Gastrocnemius medialis (tissue), 4 donors: ENCODE data around the gene HNRNPDL. TPM values are rescaled to one million over a fixed set of nuclear protein-coding genes. Genes with fewer than 3 reads are reported as not detected.

Experiments
- ATAC-seq, 2 donors: fragments of 150-250 bp; one replicate each; pipeline ENCODE4 v1.9.1; 2016
- DNase-seq, 2 donors: peaks; one replicate each; pipeline ENCODE4 v3.0.0-alpha.2; 2019
- H3K27ac ChIP-seq, 4 donors: fragments of 200-600 bp; sonication (generic); 1 replicate in 1 of 4; 2 replicates in 3 of 4; pipeline ENCODE4 v1.5.1; 2016 to 2018; ENCODE audit warnings: mild to moderate bottlenecking in 2 of 4, moderate library complexity in 1 of 4
- H3K27me3 ChIP-seq, 3 donors: fragments of 200-600 bp; sonication (generic) in 2 of 3; 1 replicate in 1 of 3; 2 replicates in 2 of 3; pipeline versions ENCODE4 v1.5.1 to v1.6.0; 2016 to 2019; ENCODE audit warnings: mild to moderate bottlenecking in 1 of 3, moderate library complexity in 1 of 3
- H3K36me3 ChIP-seq, 2 donors: fragments of 200-600 bp; sonication (generic) in 1 of 2; one replicate each; pipeline ENCODE4 v1.5.1; 2017 to 2018
- H3K4me1 ChIP-seq, 2 donors: fragments of 200-600 bp; sonication (generic) in 1 of 2; one replicate each; pipeline ENCODE4 v1.5.1; 2016 to 2017; ENCODE audit warnings: mild to moderate bottlenecking in 2 of 2
- H3K4me3 ChIP-seq, 4 donors: fragments of 200-600 bp; sonication (generic) in 3 of 4; 1 replicate in 1 of 4; 2 replicates in 3 of 4; pipeline ENCODE4 v1.5.1; 2016 to 2019; ENCODE audit warnings: mild to moderate bottlenecking in 2 of 4
- H3K9me3 ChIP-seq, 3 donors: fragments of 200-600 bp; sonication (generic) in 2 of 3; 1 replicate in 1 of 3; 2 replicates in 2 of 3; pipeline ENCODE4 v1.5.1; 2016 to 2019
- CTCF ChIP-seq, 5 experiments: fragments of 450-650 bp in 3 of 5; fragments of 200-600 bp in 2 of 5; sonication (generic) in 2 of 5; IDR thresholded peaks in 4 of 5; conservative IDR thresholded peaks in 1 of 5; 1 replicate in 4 of 5; 2 replicates in 1 of 5; pipeline ENCODE4 v1.5.1; 2016 to 2019; ENCODE audit warnings: antibody characterized with exemption in 5 of 5, mild to moderate bottlenecking in 3 of 5, moderate library complexity in 3 of 5
- POLR2A ChIP-seq, 2 donors: fragments of 450-650 bp; IDR thresholded peaks; one replicate each; pipeline ENCODE4 v1.6.1; 2017; ENCODE audit warnings: antibody characterized with exemption in 2 of 2, mild to moderate bottlenecking in 2 of 2, moderate library complexity in 2 of 2
- in situ Hi-C, 4 donors: fragments of 200-750 bp; cut with MboI; loops; one replicate each; pipeline versions ENCODE4 v1.15.0 to v1.8.0; 2017; ENCODE audit warnings: low sequenced_read_pairs in 4 of 4
- intact Hi-C: fragments of 100-400 bp; cut with DNase I; formaldehyde crosslinking; loops from one replicate; pipeline ENCODE4 v1.15.1; 2023; ENCODE audit warnings: low total_unique reads
- total RNA-seq, 4 donors: library from RNA; depleted of rRNA; stranded (reverse); fragments of >200 nt; gene quantifications; one replicate each; pipeline versions ENCODE4 v1.1.0 to v1.2.3, GENCODE V29; 2016

Gene HNRNPDL
- total RNA-seq, 4 donors from 2014 or later: 151 to 275 (median 226) TPM

DNA sequence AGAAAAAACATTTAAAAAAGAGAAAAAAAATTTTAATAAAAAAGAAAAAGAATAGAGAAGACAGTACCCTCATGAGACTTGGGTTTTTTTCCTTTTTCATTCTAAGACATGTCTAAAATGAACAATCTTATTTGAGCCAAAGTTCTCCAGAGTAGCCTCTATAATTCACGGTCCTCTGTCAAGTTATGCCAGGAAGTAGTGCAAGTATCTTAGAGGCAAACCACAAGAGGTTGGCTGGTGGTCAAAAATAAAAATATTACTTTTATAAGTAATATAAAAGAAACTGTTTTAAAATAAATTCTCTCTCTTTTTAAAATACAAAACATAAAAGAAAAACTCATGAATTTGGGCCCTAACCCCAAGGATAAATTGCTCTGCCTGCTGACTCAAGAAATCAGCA, 26.5 kb downstream of the HNRNPDL start:
- DNase-seq (no peak), ATAC-seq (no peak)
- H3K36me3 ChIP-seq: no peaks in the 10 kb centered on the region
- intact Hi-C loops (no loop called here), in situ Hi-C loops (no loop called here)
- H3K27me3 ChIP-seq: no peaks in the 10 kb centered on the region
- TF ChIP-seq POLR2A (IDR thresholded peaks at IDR 0.05) (no peak), CTCF (IDR thresholded peaks at IDR 0.05 in 4 of 5, conservative IDR thresholded peaks at IDR 0.05 in 1 of 5) (no peak)
- no peaks in the 10 kb centered on the region for H3K9me3 ChIP-seq
- H3K27ac ChIP-seq: no peak overlapping the region
- H3K4me1 ChIP-seq: no peaks in the 10 kb centered on the region
- no peak overlapping the region for H3K4me3 ChIP-seq

- no peak for TF ChIP-seq POLR2A (IDR thresholded peaks at IDR 0.05)
- no peak for TF ChIP-seq CTCF (IDR thresholded peaks at IDR 0.05 in 4 of 5, conservative IDR thresholded peaks at IDR 0.05 in 1 of 5)
- Histone ChIP-seq H3K36me3 (no peaks in the 10 kb centered on the region), H3K4me3 (no peak overlapping the region), H3K27me3 (no peaks in the 10 kb centered on the region), H3K4me1 (no peaks in the 10 kb centered on the region), H3K9me3 (no peaks in the 10 kb centered on the region), H3K27ac (no peak overlapping the region)
- intact Hi-C loops: no loop called here
- ATAC-seq (no peak), DNase-seq (no peak)
- in situ Hi-C loops: no loop called here
These were observed 28.0 kb downstream of the HNRNPDL start for GRCh38 chr4:82402196-82402775.

DNA sequence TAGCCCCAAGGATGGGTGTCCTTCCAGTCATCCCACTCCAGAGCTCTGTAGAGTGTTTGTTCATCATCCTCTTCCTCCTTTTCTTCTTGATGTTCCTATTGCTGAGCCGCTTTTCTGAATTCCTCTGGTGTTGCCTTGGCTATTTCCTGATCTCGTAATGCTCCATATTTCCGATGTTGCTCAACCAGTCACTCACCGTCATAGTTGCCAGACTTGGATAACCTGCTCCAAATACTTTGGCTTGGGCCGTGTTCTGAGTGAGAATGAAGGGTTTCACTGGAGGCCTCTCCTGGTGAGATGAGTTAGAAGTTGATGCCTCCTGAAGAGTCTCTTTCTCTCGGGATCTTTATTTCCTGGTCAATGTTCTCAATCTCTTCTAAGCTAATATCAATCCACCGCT, 28.7 kb downstream of the HNRNPDL start:
- intact Hi-C loops (no loop called here), in situ Hi-C loops (no loop called here)
- Histone ChIP-seq H3K36me3 (no peaks in the 10 kb centered on the region), H3K9me3 (no peaks in the 10 kb centered on the region), H3K27me3 (no peaks in the 10 kb centered on the region), H3K4me1 (no peaks in the 10 kb centered on the region), H3K4me3 (no peak overlapping the region), H3K27ac (no peak overlapping the region)
- TF ChIP-seq POLR2A (IDR thresholded peaks at IDR 0.05) (no peak), CTCF (IDR thresholded peaks at IDR 0.05 in 4 of 5, conservative IDR thresholded peaks at IDR 0.05 in 1 of 5) (no peak)
- no peak for DNase-seq
- ATAC-seq: no peak

DNA sequence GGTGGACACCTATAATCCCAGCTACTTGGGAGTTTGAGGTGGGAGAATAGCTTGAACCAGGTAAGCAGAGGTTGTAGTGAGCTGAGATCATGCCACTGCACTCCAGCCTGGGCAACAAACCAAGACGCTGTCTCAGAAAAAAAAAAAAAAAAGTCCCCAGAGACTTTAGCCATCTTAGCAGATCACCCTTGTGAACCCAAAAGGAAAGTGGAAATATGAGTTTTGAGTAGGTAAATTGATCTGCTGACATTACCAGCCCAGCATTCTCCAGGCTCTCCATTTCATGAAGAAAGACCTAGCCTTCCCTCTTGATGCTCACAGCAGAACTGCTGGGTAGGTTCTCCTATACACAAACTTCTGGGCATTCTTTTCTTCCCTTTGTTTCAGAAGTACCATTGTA, 32.0 kb downstream of the HNRNPDL start:
- H3K9me3 ChIP-seq: no peaks in the 10 kb centered on the region
- H3K27ac ChIP-seq: no peak overlapping the region
- H3K4me1 ChIP-seq: no peaks in the 10 kb centered on the region
- no peak for ATAC-seq
- no peaks in the 10 kb centered on the region for H3K36me3 ChIP-seq
- in situ Hi-C loops (no loop called here), intact Hi-C loops (no loop called here)
- H3K4me3 ChIP-seq: no peak overlapping the region
- DNase-seq: no peak
- H3K27me3 ChIP-seq: no peaks in the 10 kb centered on the region
- TF ChIP-seq CTCF (IDR thresholded peaks at IDR 0.05 in 4 of 5, conservative IDR thresholded peaks at IDR 0.05 in 1 of 5) (no peak), POLR2A (IDR thresholded peaks at IDR 0.05) (no peak)

GRCh38 chr4:82397527-82397926, 32.7 kb downstream of the HNRNPDL start:
- intact Hi-C loops: no loop called here
- no peak for ATAC-seq
- Histone ChIP-seq H3K4me1 (no peaks in the 10 kb centered on the region), H3K27me3 (no peaks in the 10 kb centered on the region), H3K4me3 (no peak overlapping the region), H3K36me3 (no peaks in the 10 kb centered on the region), H3K9me3 (no peaks in the 10 kb centered on the region), H3K27ac (no peak overlapping the region)
- no peak for TF ChIP-seq CTCF (IDR thresholded peaks at IDR 0.05 in 4 of 5, conservative IDR thresholded peaks at IDR 0.05 in 1 of 5)
- TF ChIP-seq POLR2A (IDR thresholded peaks at IDR 0.05): no peak
- DNase-seq: no peak
- in situ Hi-C loops: no loop called here
